DND-41 (cell line): ENCODE results near the gene STKLD1.

Experiments used
- EZH2 ChIP-seq: IDR thresholded peaks from 3 replicates; pipeline ENCODE4 v1.6.1; 2012; ENCODE audit warnings: borderline replicate concordance, low read depth, mild to moderate bottlenecking, moderate library complexity, low read length, inconsistent platforms; ENCODE audit not compliant: severe bottlenecking
- TF ChIP-seq, protein P1 (sequence below): IDR thresholded peaks from 2 replicates; pipeline ENCODE4 v1.5.1; 2012; ENCODE audit warnings: borderline replicate concordance, low read length, moderate library complexity, mild to moderate bottlenecking; ENCODE audit not compliant: poor library complexity, severe bottlenecking; ENCODE audit errors: extremely low read depth

DNA sequence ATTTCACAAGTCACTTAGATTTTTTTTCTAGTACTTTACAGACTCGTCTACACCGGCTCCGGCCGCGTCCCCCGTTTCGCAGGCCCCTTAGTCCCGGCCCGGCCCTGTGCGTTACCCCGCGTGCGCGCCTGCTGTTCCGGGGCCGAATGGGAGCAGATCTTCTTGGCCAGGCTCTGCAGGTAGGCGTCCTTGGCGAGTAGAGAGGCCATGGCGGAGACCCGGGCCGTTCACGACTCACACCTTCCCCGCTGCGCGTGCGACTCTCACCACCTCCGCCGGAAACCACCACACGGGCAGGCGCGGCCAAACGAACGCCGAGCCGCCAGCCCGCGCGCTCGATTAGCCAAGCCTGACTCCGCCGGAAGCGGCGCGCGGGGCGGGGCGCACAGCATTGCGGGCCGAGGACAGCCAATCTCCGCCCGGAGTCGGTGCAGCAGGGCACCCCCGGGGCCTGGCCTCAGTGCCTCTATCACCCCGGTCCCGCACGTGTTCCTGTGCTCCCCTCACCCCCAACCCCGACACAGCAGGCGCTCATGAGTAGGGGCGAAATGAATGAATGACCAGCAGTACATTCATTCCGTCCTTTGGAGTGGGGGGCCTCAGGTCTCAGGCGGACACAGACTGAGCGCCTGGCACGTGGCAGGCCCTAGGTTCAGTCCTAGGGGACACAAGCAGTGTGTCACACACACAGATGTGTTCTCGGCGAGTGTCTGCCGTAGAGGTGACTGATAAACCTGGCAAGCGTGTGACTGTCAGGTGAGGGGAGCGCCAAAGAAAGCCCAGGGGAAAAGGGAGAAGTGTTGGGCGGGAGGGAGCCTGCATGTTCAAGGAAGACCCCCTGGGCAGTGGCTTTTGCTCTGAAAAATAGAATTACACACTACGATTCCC is 40.0 kb upstream of the STKLD1 start, which contains the start of gene SURF6:
- TF ChIP-seq, protein P1, sequence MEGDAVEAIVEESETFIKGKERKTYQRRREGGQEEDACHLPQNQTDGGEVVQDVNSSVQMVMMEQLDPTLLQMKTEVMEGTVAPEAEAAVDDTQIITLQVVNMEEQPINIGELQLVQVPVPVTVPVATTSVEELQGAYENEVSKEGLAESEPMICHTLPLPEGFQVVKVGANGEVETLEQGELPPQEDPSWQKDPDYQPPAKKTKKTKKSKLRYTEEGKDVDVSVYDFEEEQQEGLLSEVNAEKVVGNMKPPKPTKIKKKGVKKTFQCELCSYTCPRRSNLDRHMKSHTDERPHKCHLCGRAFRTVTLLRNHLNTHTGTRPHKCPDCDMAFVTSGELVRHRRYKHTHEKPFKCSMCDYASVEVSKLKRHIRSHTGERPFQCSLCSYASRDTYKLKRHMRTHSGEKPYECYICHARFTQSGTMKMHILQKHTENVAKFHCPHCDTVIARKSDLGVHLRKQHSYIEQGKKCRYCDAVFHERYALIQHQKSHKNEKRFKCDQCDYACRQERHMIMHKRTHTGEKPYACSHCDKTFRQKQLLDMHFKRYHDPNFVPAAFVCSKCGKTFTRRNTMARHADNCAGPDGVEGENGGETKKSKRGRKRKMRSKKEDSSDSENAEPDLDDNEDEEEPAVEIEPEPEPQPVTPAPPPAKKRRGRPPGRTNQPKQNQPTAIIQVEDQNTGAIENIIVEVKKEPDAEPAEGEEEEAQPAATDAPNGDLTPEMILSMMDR = no peak
- TF ChIP-seq EZH2 = no peak
